Measurements from ENCODE around the gene IL36B. TPM values are rescaled to one million over a fixed set of nuclear protein-coding genes. Genes with fewer than 3 reads are reported as not detected.

Gene IL36B
- total and polyA plus RNA-seq, 10 donors: not detected

DNA sequence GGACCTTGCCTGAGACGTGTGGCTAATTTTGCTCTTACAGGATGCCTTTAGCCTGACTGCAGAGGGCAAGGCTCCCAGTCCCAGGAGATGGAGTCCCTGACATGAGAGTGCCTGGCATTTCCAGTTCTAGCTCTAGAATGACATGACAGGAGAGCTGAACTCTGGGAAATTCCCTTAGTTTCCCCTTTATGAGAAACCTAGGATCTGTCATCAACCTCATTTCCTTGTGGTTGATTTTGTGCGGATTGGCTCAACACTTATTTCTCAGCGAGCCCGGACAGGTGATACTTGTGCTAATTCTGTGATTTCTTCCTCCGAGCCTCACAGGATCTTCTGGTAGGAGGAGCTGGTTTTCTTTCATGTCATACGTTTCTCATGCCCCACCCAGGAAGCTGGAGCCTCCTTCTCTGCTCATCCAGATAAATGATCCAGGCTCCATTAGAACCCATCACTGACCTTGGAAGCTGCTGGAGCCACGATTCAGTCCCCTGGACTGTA, 75.1 kb downstream of the IL36B start, which contains the start of gene IL36G:
Gene IL36G, plus strand, starts transcription at position 448 of the 498 bp plus-strand sequence. CDS start 633 bp downstream, outside the sequence.
- Histone ChIP-seq H3K9me3 (no peaks in the 10 kb centered on the region), H3K4me1 (no peaks in the 10 kb centered on the region), H3K27ac (no peak within 1 kb of the TSS), H3K36me3 (no peaks in the 10 kb centered on the region), H3K4me3 (no peak within 1 kb of the TSS), H3K27me3 (replicated peaks in 1 of 7) (peaks cover 0 to 18% (median 0%) of the 10 kb centered on the region in 7 donors)
- TF ChIP-seq, protein P1, sequence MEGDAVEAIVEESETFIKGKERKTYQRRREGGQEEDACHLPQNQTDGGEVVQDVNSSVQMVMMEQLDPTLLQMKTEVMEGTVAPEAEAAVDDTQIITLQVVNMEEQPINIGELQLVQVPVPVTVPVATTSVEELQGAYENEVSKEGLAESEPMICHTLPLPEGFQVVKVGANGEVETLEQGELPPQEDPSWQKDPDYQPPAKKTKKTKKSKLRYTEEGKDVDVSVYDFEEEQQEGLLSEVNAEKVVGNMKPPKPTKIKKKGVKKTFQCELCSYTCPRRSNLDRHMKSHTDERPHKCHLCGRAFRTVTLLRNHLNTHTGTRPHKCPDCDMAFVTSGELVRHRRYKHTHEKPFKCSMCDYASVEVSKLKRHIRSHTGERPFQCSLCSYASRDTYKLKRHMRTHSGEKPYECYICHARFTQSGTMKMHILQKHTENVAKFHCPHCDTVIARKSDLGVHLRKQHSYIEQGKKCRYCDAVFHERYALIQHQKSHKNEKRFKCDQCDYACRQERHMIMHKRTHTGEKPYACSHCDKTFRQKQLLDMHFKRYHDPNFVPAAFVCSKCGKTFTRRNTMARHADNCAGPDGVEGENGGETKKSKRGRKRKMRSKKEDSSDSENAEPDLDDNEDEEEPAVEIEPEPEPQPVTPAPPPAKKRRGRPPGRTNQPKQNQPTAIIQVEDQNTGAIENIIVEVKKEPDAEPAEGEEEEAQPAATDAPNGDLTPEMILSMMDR (IDR thresholded peaks at IDR 0.05 in 8 of 11, conservative IDR thresholded peaks at IDR 0.05 in 3 of 11): no peak
- no peak for TF ChIP-seq POLR2AphosphoS5 (IDR thresholded peaks at IDR 0.05)
- no peak for TF ChIP-seq POLR2A (IDR thresholded peaks at IDR 0.05)
- no peak for DNase-seq
- 63 to 76% (median 71%) methylated on average over 7 of the region's 7 CpGs for WGBS, 5 donors
- intact Hi-C loops (cut with DNase I; ENCODE audit: low total_unique reads): no loop called here

Small RNA genes within 50 kb of the gene (small RNA-seq; reads per million reads assigned to genes)
- gene HMGN2P23: 0 to 0.08 (median 0) reads per million in 4 donors
- 0 reads per million in 4 donors for gene RNU6-1180P

Other genes starting within 250 kb of the IL36B start
- gene IL1B, start 216.1 kb downstream of the IL36B start, total RNA-seq: 10 to 100 TPM in 6 of 7 donors, 1 to 10 TPM in 1; 6.9 to 81.9 (median 16.1) TPM
- gene IL1B, start 216.1 kb downstream of the IL36B start, polyA plus RNA-seq: 1 to 10 TPM; 3.4 to 5.4 (median 5.1) TPM
- gene IL37, start 141.7 kb downstream of the IL36B start, total RNA-seq: not detected
- not detected for gene IL37, start 141.7 kb downstream of the IL36B start, polyA plus RNA-seq
- gene IL36G, start 74.9 kb downstream of the IL36B start, total RNA-seq: not detected
- gene IL36G, start 74.9 kb downstream of the IL36B start, polyA plus RNA-seq: under 1 TPM in 1 of 3 donors, not detected in 2; 0.09 TPM
- gene IL36A, start 47.4 kb downstream of the IL36B start, total RNA-seq: not detected
- gene IL36A, start 47.4 kb downstream of the IL36B start, polyA plus RNA-seq: under 1 TPM in 1 of 3 donors, not detected in 2; 0.26 TPM
- gene IL36RN, start 6.3 kb upstream of the IL36B start, total RNA-seq: not detected
- gene IL36RN, start 6.3 kb upstream of the IL36B start, polyA plus RNA-seq: not detected
- gene IL1F10, start 15.1 kb upstream of the IL36B start, total RNA-seq: not detected
- not detected for gene IL1F10, start 15.1 kb upstream of the IL36B start, polyA plus RNA-seq
- gene IL1RN, start 74.7 kb upstream of the IL36B start, total RNA-seq: 10 to 100 TPM in 6 of 7 donors, 1 to 10 TPM in 1; 6.3 to 53.9 (median 21.2) TPM
- gene IL1RN, start 74.7 kb upstream of the IL36B start, polyA plus RNA-seq: 10 to 100 TPM in 1 of 3 donors, 1 to 10 TPM in 2; 1.9 to 11.1 (median 5.9) TPM
- gene PSD4, start 121.1 kb upstream of the IL36B start, total RNA-seq: 100 to 1,000 TPM in 4 of 7 donors, 10 to 100 TPM in 3; 73.1 to 154 (median 106) TPM
- 10 to 100 TPM; 43.9 to 75.8 (median 74.3) TPM for gene PSD4, start 121.1 kb upstream of the IL36B start, polyA plus RNA-seq
- gene PAX8, start 226.1 kb upstream of the IL36B start, total RNA-seq: 1 to 10 TPM in 4 of 7 donors, under 1 TPM in 3; 0.09 to 2.8 (median 1.1) TPM
- 1 to 10 TPM in 1 of 3 donors, under 1 TPM in 2; 0.06 to 1.4 (median 0.08) TPM for gene PAX8, start 226.1 kb upstream of the IL36B start, polyA plus RNA-seq

All from spleen (tissue), 11 donors.